K562 (cell line): ENCODE results near the gene HELT. TPM values are rescaled to one million over a fixed set of nuclear protein-coding genes. Genes with fewer than 3 reads are reported as not detected.

ENCODE experiments used
- ATAC-seq: fragments of 200-7000 bp; cut with Tn5 transposase; 3 replicates; pipeline ENCODE4 v1.9.1; 2020; ENCODE audit warnings: moderate library complexity
- BruUV-seq: library from RNA; stranded (reverse); fragments of 400-500 nt; replicated peaks from 2 replicates; lab custom pipeline; 2021; lab: Mats Ljungman, UMichigan
- CTCF ChIA-PET: fragments of 300-600 bp; formaldehyde crosslinking; extraction: SDS; loops from one replicate; lab custom pipeline; 2021; ENCODE audit warnings: low intra/inter-chr PET ratio; lab: Yijun Ruan, JAX
- POLR2A ChIA-PET: fragments of 300-600, 350-650 bp; sonication (Branson Sonifier 250); formaldehyde crosslinking; extraction: SDS; loops from one replicate; lab custom pipeline; 2021; ENCODE audit warnings: antibody characterized with exemption, inconsistent platforms; lab: Yijun Ruan, JAX
- DNase-seq, 4 experiments: peaks; one replicate each; pipeline versions ENCODE4 v3.0.0 to v3.0.0-alpha.2; 2011 to 2018; ENCODE audit warnings: low spot score in 3 of 4, mixed read lengths in 3 of 4; ENCODE audit errors: extremely low read depth in 1 of 4
- FAIRE-seq: peaks from 2 replicates; lab custom pipeline; 2011; peaks lifted over from hg19 to GRCh38; lab: Jason Lieb, UNC
- H2AFZ ChIP-seq: 2 replicates; pipeline ENCODE4 v1.6.0; 2011; ENCODE audit warnings: low read depth, low read length, control low read depth, inconsistent platforms
- H3K27ac ChIP-seq: fragments of 200-600 bp; 3 replicates; pipeline ENCODE4 v1.8.0; 2011; ENCODE audit warnings: low read depth, mild to moderate bottlenecking, control low read depth, inconsistent platforms, low read length, moderate library complexity, mixed read lengths; ENCODE audit errors: extremely low read depth
- H3K27me3 ChIP-seq, 2 experiments: fragments of 300-600 bp in 1 of 2; 2 replicates in 1 of 2; 3 replicates in 1 of 2; pipeline versions ENCODE4 v1.6.0 to v1.8.0; 2011; ENCODE audit warnings: inconsistent platforms in 2 of 2, low read length in 2 of 2, mild to moderate bottlenecking in 1 of 2, mixed read lengths in 1 of 2, moderate library complexity in 1 of 2; ENCODE audit not compliant: control insufficient read depth in 2 of 2, insufficient read depth in 2 of 2
- H3K36me3 ChIP-seq: fragments of 300-600 bp; 3 replicates; pipeline ENCODE4 v1.8.0; 2011; ENCODE audit warnings: mild to moderate bottlenecking, low read length, inconsistent platforms; ENCODE audit not compliant: control insufficient read depth, insufficient read depth
- H3K4me1 ChIP-seq, 2 experiments: fragments of 200-600 bp in 1 of 2; replicated peaks in 1 of 2; 2 replicates in 1 of 2; 3 replicates in 1 of 2; pipeline versions ENCODE4 v1.5.1 to v1.8.0; 2011; ENCODE audit warnings: inconsistent platforms in 2 of 2, low read length in 2 of 2, mild to moderate bottlenecking in 1 of 2, mixed read lengths in 1 of 2, moderate library complexity in 1 of 2; ENCODE audit not compliant: control insufficient read depth in 2 of 2, insufficient read depth in 2 of 2
- H3K4me2 ChIP-seq: 2 replicates; pipeline ENCODE4 v1.6.1; 2011; ENCODE audit warnings: low read length, control low read depth, inconsistent platforms, mixed read lengths; ENCODE audit not compliant: insufficient read depth
- H3K4me3 ChIP-seq: fragments of 200-600 bp; sonication (generic), shearing (Covaris generic); 2 replicates; pipeline ENCODE4 v1.5.1; 2016; ENCODE audit warnings: control low read depth, inconsistent platforms
- H3K79me2 ChIP-seq: fragments of 200-600 bp; 3 replicates; pipeline ENCODE4 v1.8.0; 2011; ENCODE audit warnings: low read length, inconsistent platforms; ENCODE audit not compliant: control insufficient read depth, insufficient read depth
- H3K9ac ChIP-seq, 2 experiments: 2 replicates each; pipeline versions ENCODE4 v1.6.0 to v1.6.1; 2011; ENCODE audit warnings: low read depth in 2 of 2, low read length in 2 of 2, control low read depth in 1 of 2, inconsistent platforms in 1 of 2, mild to moderate bottlenecking in 1 of 2, mixed read lengths in 1 of 2; ENCODE audit not compliant: insufficient read depth in 1 of 2
- H3K9me1 ChIP-seq: one replicate; pipeline ENCODE4 v1.6.0; 2011; ENCODE audit warnings: inconsistent platforms, mild to moderate bottlenecking, low read length, moderate library complexity; ENCODE audit not compliant: control insufficient read depth, insufficient read depth
- H3K9me3 ChIP-seq: replicated peaks from 2 replicates; pipeline ENCODE4 v1.5.1; 2011; ENCODE audit warnings: low read depth, low read length, inconsistent platforms; ENCODE audit not compliant: control insufficient read depth, insufficient read depth
- H4K20me1 ChIP-seq: replicated peaks from 2 replicates; pipeline ENCODE4 v1.6.1; 2011; ENCODE audit warnings: low read length, inconsistent platforms, mixed read lengths; ENCODE audit not compliant: control insufficient read depth, insufficient read depth
- CEBPB ChIP-seq: fragments of 450-650 bp; IDR thresholded peaks from 2 replicates; pipeline ENCODE4 v1.6.1; 2016; ENCODE audit warnings: missing genetic modification characterization, missing compliant biosample characterization
- ELF2 ChIP-seq: fragments of 250-450 bp; sonication (Bioruptor Pico); IDR thresholded peaks from 2 replicates; pipeline ENCODE4 v1.5.0; 2021; ENCODE audit warnings: mild to moderate bottlenecking
- ESRRA ChIP-seq: fragments of 450-650 bp; IDR thresholded peaks from 2 replicates; pipeline ENCODE4 v1.6.1; 2014; ENCODE audit warnings: low read depth, mild to moderate bottlenecking, moderate library complexity, borderline replicate concordance
- ETV5 ChIP-seq: sonication (generic); formaldehyde crosslinking; IDR thresholded peaks from 2 replicates; pipeline ENCODE4 v1.4.0; 2020; ENCODE audit warnings: low read depth, mild to moderate bottlenecking, missing genetic modification reagents
- HCFC1 ChIP-seq: IDR thresholded peaks from 2 replicates; pipeline ENCODE4 v1.6.1; 2012; ENCODE audit warnings: low read depth, low read length, improper control_type of control experiment
- HMG20A ChIP-seq: fragments of 450-650 bp; formaldehyde crosslinking; conservative IDR thresholded peaks from 2 replicates; pipeline ENCODE4 v1.4.0; 2020; ENCODE audit warnings: mild to moderate bottlenecking, mixed read lengths
- POLR2A ChIP-seq: fragments of 450-650 bp; conservative IDR thresholded peaks from 2 replicates; pipeline ENCODE4 v1.6.1; 2016
- RAD51 ChIP-seq: fragments of 450-650 bp; IDR thresholded peaks from 2 replicates; pipeline ENCODE4 v1.7.1; 2016; ENCODE audit warnings: low read depth, mild to moderate bottlenecking, borderline replicate concordance
- SIN3B ChIP-seq: fragments of 450-650 bp; IDR thresholded peaks from 2 replicates; pipeline ENCODE4 v1.6.1; 2017; ENCODE audit warnings: low read depth, mild to moderate bottlenecking, moderate library complexity
- SIX5 ChIP-seq, 2 experiments: IDR thresholded peaks; 2 replicates each; pipeline ENCODE4 v1.6.1; 2011; ENCODE audit warnings: low read length in 2 of 2, borderline replicate concordance in 1 of 2, low read depth in 1 of 2, mild to moderate bottlenecking in 1 of 2, moderate library complexity in 1 of 2; ENCODE audit not compliant: insufficient read depth in 1 of 2
- SOX6 ChIP-seq: fragments of 450-650 bp; IDR thresholded peaks from 2 replicates; pipeline ENCODE4 v1.6.1; 2014; ENCODE audit warnings: mild to moderate bottlenecking
- TAF9B ChIP-seq: fragments of 450-650 bp; IDR thresholded peaks from 2 replicates; pipeline ENCODE4 v1.6.1; 2018; ENCODE audit warnings: mild to moderate bottlenecking; ENCODE audit not compliant: partially characterized antibody
- THAP12 ChIP-seq: fragments of 250-450 bp; sonication (Bioruptor Pico); IDR thresholded peaks from 2 replicates; pipeline ENCODE4 v1.9.0; 2021; ENCODE audit warnings: mild to moderate bottlenecking, inconsistent platforms
- ZNF133 ChIP-seq: fragments of 250-450 bp; sonication (Bioruptor Pico); IDR thresholded peaks from 2 replicates; pipeline ENCODE4 v1.4.0; 2020; ENCODE audit warnings: mild to moderate bottlenecking
- ZNF143 ChIP-seq: sonication (generic); formaldehyde crosslinking; IDR thresholded peaks from 2 replicates; pipeline ENCODE4 v1.9.0; 2022; ENCODE audit warnings: mild to moderate bottlenecking, missing genetic modification reagents
- ZNF175 ChIP-seq: fragments of 200-800 bp; sonication (Bioruptor generic); IDR thresholded peaks from 2 replicates; pipeline ENCODE4 v1.6.1; 2016; ENCODE audit warnings: low read depth, mild to moderate bottlenecking, missing genetic modification characterization, missing compliant biosample characterization
- ZNF436 ChIP-seq: fragments of 250-450, 450-650 bp; sonication (Bioruptor Pico); formaldehyde crosslinking; IDR thresholded peaks from 2 replicates; pipeline ENCODE4 v1.7.0; 2020; ENCODE audit warnings: mild to moderate bottlenecking
- WGBS: fragments of 100-300 bp; shearing (Covaris generic); methylation state at CpG from one replicate; pipeline ENCODE4 v1.1.6; 2016; ENCODE audit warnings: low coverage, mixed read lengths; ENCODE audit not compliant: insufficient coverage; ENCODE audit errors: missing lambda C conversion rate; 5-methylcytosine and 5-hydroxymethylcytosine counted together
- in situ Hi-C: fragments of 300-500 bp; cut with MboI; formaldehyde crosslinking; loops from 4 replicates; pipeline ENCODE4 v1.15.0; 2018; ENCODE audit warnings: inconsistent platforms, mixed read lengths
- intact Hi-C: fragments of 100-400 bp; cut with micrococcal nuclease; formaldehyde crosslinking; loops from 2 replicates; pipeline ENCODE4 v1.14.2; 2022
- polyA plus RNA-seq, 8 experiments: library from polyadenylated mRNA; depleted of rRNA in 4 of 8; stranded (reverse) in 5 of 8; unstranded in 3 of 8; fragments of >200 nt; fragmentation: Nextera tagmentation in 2 of 8; fragmentation: Illumina TruSeq in 1 of 8; extraction: Ambion mirVana in 2 of 8; extraction: Trizol in 1 of 8; gene quantifications; 2 replicates each; pipeline versions ENCODE4 v1.2.1 to v1.2.3, GENCODE V29; 2011 to 2014; ENCODE audit warnings: inconsistent platforms in 1 of 8, missing spikeins in 1 of 8
- total RNA-seq, 7 experiments: library from RNA; depleted of rRNA in 6 of 7; stranded (reverse); fragments of >200 nt in 6 of 7; fragmentation: Illumina TruSeq in 2 of 7; extraction: Trizol in 2 of 7; gene quantifications; 2 replicates each; pipeline versions ENCODE4 v1.2.1 to v1.2.3, GENCODE V29; 2011 to 2021; ENCODE audit warnings: low replicate concordance in 1 of 7
- TF ChIP-seq, protein P1 (sequence below): sonication (generic); formaldehyde crosslinking; IDR thresholded peaks from 2 replicates; pipeline ENCODE4 v1.8.0; 2022; ENCODE audit warnings: mild to moderate bottlenecking, missing genetic modification reagents
- TF ChIP-seq, protein P2 (sequence below), 2 experiments: fragments of 450-650 bp in 1 of 2; sonication (generic) in 1 of 2; formaldehyde crosslinking; conservative IDR thresholded peaks; 2 replicates each; pipeline versions ENCODE4 v1.4.0 to v1.8.1; 2020 to 2022; ENCODE audit warnings: mild to moderate bottlenecking in 1 of 2, missing genetic modification reagents in 1 of 2

Gene HELT
- total and polyA plus RNA-seq, 9 of the 15 experiments (the other 6 are each of a cell fraction or from before 2014, with no cell fraction given): not detected

- FAIRE-seq: no peak
- intact Hi-C loops: no loop called here
- CTCF ChIA-PET: no interaction called here
These were observed 44.3 kb downstream of the HELT start for GRCh38 chr4:185062606-185063005.

DNA sequence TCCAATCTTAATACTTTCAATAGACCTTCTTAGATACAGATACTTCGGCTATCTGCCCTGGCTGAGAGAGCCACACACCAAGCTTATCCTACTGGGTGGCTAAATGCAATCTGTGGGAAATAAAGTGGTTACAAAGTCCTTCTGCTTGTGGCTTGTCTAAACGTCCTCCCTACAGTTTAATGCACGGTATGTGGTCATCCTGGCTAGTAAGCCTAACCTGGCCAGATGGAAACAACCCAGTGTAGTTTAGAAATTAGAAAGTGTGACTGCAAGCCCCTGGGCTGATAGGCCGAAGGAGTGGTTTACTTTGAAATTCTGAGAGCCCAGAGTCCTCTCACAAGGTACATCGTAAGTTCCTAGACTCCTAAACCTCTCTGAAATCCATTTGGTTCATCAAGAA, 47.9 kb downstream of the HELT start:
- Histone ChIP-seq H3K36me3 (no peaks in the 10 kb centered on the region), H3K4me2 (no peak overlapping the region), H3K9me1 (no peaks in the 10 kb centered on the region), H3K4me3 (no peak overlapping the region), H4K20me1 (no peaks in the 10 kb centered on the region), H3K27ac (no peak overlapping the region), H2AFZ (no peak overlapping the region), H3K4me1 (no peaks in the 10 kb centered on the region), H3K9ac (no peak overlapping the region), H3K79me2 (no peaks in the 10 kb centered on the region), H3K27me3 (peaks cover 33 to 37% of the 10 kb centered on the region in 2 experiments), H3K9me3 (no peaks in the 10 kb centered on the region)
- intact Hi-C loops (no loop called here), in situ Hi-C loops (no loop called here)
- no peak for ATAC-seq
- no peak for FAIRE-seq
- CTCF ChIA-PET: no interaction called here
- no peak for DNase-seq
- 5% methylated on average over 5 of the region's 5 CpGs for WGBS
- BruUV-seq: no TSS peak
- POLR2A ChIA-PET: no interaction called here
- TF ChIP-seq ESRRA: no peak
- no peak for TF ChIP-seq ELF2 (CRISPR knock-in tag)
- TF ChIP-seq TAF9B: no peak
- no peak for TF ChIP-seq HMG20A
- TF ChIP-seq ETV5 (CRISPR knock-in tag): no peak
- no peak for TF ChIP-seq ZNF133
- TF ChIP-seq, protein P1, sequence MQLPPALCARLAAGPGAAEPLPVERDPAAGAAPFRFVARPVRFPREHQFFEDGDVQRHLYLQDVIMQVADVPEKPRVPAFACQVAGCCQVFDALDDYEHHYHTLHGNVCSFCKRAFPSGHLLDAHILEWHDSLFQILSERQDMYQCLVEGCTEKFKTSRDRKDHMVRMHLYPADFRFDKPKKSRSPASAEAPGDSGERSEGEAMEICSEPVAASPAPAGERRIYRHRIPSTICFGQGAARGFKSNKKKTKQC (CRISPR knock-in tag): no peak
- TF ChIP-seq THAP12 (CRISPR knock-in tag): no peak
- TF ChIP-seq, protein P2, sequence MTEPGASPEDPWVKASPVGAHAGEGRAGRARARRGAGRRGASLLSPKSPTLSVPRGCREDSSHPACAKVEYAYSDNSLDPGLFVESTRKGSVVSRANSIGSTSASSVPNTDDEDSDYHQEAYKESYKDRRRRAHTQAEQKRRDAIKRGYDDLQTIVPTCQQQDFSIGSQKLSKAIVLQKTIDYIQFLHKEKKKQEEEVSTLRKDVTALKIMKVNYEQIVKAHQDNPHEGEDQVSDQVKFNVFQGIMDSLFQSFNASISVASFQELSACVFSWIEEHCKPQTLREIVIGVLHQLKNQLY (CRISPR knock-in tag; conservative IDR thresholded peaks at IDR 0.05): no peak
- TF ChIP-seq ZNF436 (CRISPR knock-in tag): no peak

More at GRCh38 chr4:185062606-185063005, 44.3 kb downstream of the HELT start:
- POLR2A ChIA-PET: interaction anchor here (0.6 to 1.0 kb wide), 2 partner anchors 45 to 365 kb away, joined by 3 to 4 read pairs; no protein-coding TSS in a partner anchor
- in situ Hi-C loops: no loop called here
- ATAC-seq (peak; percentile 71), DNase-seq (no peak)
- H3K79me2 ChIP-seq: no peaks in the 10 kb centered on the region
- WGBS: 11% methylated on average over 12 of the region's 12 CpGs
- H3K4me3 ChIP-seq: no peak overlapping the region
- no peak overlapping the region for H3K9ac ChIP-seq
- TF ChIP-seq HCFC1: peak; percentile 65
- TF ChIP-seq SIX5 (IDR thresholded peaks at IDR 0.05; ENCODE audit: borderline replicate concordance in 1 of 2, insufficient read depth in 1 of 2, low read depth in 1 of 2, low read length in 2 of 2): peak; percentile 15 to 17; a peak in 1 of 4 replicates
- TF ChIP-seq RAD51: 0 out of 2 replicates have a peak, but pooled peaks have one; percentile 22
- no peak for TF ChIP-seq CEBPB (tag)
- no peak for TF ChIP-seq POLR2A
- no peak for TF ChIP-seq ZNF175 (CRISPR knock-in tag)
- no peak for TF ChIP-seq SIN3B
- TF ChIP-seq ZNF143 (CRISPR knock-in tag): peak; percentile 54; the same call in 1 of the 2 replicates
- TF ChIP-seq SOX6: no peak
- no peaks in the 10 kb centered on the region for H4K20me1 ChIP-seq
- no peak overlapping the region for H3K4me2 ChIP-seq
- no TSS peak for BruUV-seq
- peaks cover 30 to 33% of the 10 kb centered on the region in 2 experiments for H3K27me3 ChIP-seq
- no peaks in the 10 kb centered on the region for H3K4me1 ChIP-seq
- H2AFZ ChIP-seq: no peak overlapping the region
- no peak overlapping the region for H3K27ac ChIP-seq
- no peaks in the 10 kb centered on the region for H3K36me3 ChIP-seq
- H3K9me1 ChIP-seq: no peaks in the 10 kb centered on the region
- no peaks in the 10 kb centered on the region for H3K9me3 ChIP-seq
